T-cell (primary cell): Measurements from ENCODE around the gene COL4A6. TPM values are rescaled to one million over a fixed set of nuclear protein-coding genes. Genes with fewer than 3 reads are reported as not detected.

ENCODE experiments used
- total RNA-seq, 35 experiments: library from RNA in 6 of 35; stranded (reverse) in 6 of 35; fragments of 120-200 nt in 1 of 35; gene quantifications; one replicate each; pipeline versions ENCODE4 v1.2.1 to v1.2.4 and lab custom pipeline; 2013 to 2026

Gene COL4A6
- total RNA-seq, 5 donors from 2014 or later (not counting 1 experiment from before 2014, with no cell fraction given) = 0.03 to 0.22 (median 0.20) TPM; not detected in 2

Other genes starting within 250 kb of the COL4A6 start
- under 1 TPM in 4 of 5 donors, not detected in 1; 0.22 to 0.59 (median 0.36) TPM for gene COL4A5, start 1.4 kb upstream of the COL4A6 start, total RNA-seq